Hepatocyte (in vitro differentiated cells): ENCODE data around the gene ADAM8.

ENCODE experiments used
- EZH2 ChIP-seq: fragments of 200-600 bp; sonication (generic); IDR thresholded peaks from 2 replicates; pipeline ENCODE4 v1.6.1; 2016; ENCODE audit warnings: antibody characterized with exemption, mild to moderate bottlenecking, borderline replicate concordance
- TF ChIP-seq, protein P1 (sequence below): fragments of 200-600 bp; sonication (generic); IDR thresholded peaks from 2 replicates; pipeline ENCODE4 v1.5.1; 2016; ENCODE audit warnings: antibody characterized with exemption, mild to moderate bottlenecking; ENCODE audit not compliant: poor library complexity

DNA sequence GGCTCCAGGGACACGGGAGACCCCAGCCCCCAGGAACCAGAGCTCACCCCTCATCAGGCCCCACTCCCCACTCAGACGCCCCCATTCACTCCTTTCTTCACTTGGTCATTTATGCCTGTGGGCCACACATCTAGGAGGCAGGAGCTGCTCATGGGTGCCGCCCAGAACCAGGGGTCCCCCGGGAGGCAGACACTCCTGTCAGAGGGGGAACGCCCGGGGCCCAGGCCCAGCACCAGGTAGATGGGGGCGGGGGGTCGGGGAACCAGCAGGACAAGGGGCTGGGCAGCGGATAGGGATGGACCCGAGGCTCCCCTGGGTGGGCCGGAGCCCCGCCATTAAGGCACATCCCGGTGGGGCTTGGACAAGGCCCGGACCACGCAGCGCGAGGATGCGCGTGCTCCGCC lies 48.2 kb upstream of the ADAM8 start:
- no peak for TF ChIP-seq EZH2
- TF ChIP-seq, protein P1, sequence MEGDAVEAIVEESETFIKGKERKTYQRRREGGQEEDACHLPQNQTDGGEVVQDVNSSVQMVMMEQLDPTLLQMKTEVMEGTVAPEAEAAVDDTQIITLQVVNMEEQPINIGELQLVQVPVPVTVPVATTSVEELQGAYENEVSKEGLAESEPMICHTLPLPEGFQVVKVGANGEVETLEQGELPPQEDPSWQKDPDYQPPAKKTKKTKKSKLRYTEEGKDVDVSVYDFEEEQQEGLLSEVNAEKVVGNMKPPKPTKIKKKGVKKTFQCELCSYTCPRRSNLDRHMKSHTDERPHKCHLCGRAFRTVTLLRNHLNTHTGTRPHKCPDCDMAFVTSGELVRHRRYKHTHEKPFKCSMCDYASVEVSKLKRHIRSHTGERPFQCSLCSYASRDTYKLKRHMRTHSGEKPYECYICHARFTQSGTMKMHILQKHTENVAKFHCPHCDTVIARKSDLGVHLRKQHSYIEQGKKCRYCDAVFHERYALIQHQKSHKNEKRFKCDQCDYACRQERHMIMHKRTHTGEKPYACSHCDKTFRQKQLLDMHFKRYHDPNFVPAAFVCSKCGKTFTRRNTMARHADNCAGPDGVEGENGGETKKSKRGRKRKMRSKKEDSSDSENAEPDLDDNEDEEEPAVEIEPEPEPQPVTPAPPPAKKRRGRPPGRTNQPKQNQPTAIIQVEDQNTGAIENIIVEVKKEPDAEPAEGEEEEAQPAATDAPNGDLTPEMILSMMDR: no peak
